NB4 (cell line): Measurements from ENCODE around the gene CCDC33.

Source experiments
- MYC ChIP-seq: IDR thresholded peaks from 2 replicates; pipeline ENCODE4 v1.6.1; 2011; ENCODE audit warnings: low read depth, low read length
- POLR2A ChIP-seq: IDR thresholded peaks from 2 replicates; pipeline ENCODE4 v1.6.1; 2011; ENCODE audit warnings: mild to moderate bottlenecking; ENCODE audit not compliant: insufficient read length; ENCODE audit errors: extremely low read depth
- TF ChIP-seq, protein P1 (sequence below): IDR thresholded peaks from one replicate; pipeline ENCODE4 v1.5.1; 2012; ENCODE audit warnings: low read depth, low read length
- TF ChIP-seq, protein P2 (sequence below): IDR thresholded peaks from 2 replicates; pipeline ENCODE4 v1.6.1; 2011; ENCODE audit warnings: low read depth, low read length

DNA sequence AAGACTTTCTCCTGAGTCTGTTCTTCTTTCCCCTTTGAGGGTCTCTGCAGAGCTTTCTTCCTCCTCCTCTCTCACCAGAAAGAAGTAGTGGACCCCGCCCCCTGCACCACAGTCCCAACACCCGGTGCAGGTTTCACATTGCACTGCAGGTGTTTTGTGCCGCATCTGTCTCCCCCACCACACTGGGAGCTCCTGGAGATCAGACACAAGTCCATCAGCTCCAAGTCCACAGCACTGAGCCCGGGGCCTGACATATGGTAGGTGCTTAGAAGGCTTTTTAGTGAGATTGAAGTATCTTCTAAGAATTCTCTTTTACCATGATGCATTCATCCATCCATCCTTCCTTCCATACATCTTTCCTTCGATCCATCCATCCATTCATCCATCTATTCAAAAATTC, 43.4 kb upstream of the CCDC33 start:
- TF ChIP-seq, protein P1, sequence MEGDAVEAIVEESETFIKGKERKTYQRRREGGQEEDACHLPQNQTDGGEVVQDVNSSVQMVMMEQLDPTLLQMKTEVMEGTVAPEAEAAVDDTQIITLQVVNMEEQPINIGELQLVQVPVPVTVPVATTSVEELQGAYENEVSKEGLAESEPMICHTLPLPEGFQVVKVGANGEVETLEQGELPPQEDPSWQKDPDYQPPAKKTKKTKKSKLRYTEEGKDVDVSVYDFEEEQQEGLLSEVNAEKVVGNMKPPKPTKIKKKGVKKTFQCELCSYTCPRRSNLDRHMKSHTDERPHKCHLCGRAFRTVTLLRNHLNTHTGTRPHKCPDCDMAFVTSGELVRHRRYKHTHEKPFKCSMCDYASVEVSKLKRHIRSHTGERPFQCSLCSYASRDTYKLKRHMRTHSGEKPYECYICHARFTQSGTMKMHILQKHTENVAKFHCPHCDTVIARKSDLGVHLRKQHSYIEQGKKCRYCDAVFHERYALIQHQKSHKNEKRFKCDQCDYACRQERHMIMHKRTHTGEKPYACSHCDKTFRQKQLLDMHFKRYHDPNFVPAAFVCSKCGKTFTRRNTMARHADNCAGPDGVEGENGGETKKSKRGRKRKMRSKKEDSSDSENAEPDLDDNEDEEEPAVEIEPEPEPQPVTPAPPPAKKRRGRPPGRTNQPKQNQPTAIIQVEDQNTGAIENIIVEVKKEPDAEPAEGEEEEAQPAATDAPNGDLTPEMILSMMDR = no peak
- no peak for TF ChIP-seq POLR2A
- TF ChIP-seq, protein P2, sequence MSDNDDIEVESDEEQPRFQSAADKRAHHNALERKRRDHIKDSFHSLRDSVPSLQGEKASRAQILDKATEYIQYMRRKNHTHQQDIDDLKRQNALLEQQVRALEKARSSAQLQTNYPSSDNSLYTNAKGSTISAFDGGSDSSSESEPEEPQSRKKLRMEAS = no peak
- TF ChIP-seq MYC = no peak
